Prostate gland (tissue), 2 donors: Measurements from ENCODE around the gene MYOCD. TPM values are rescaled to one million over a fixed set of nuclear protein-coding genes. Genes with fewer than 3 reads are reported as not detected.

ENCODE experiments used
- DNase-seq: peaks from one replicate; pipeline ENCODE4 v3.0.0-alpha.2; 2019; ENCODE audit warnings: low spot score
- H3K27ac ChIP-seq, 2 donors: fragments of 200-600 bp; sonication (generic); 2 replicates each; pipeline ENCODE4 v1.5.1; 2017 to 2019
- H3K27me3 ChIP-seq: fragments of 200-600 bp; sonication (generic); replicated peaks from 2 replicates; pipeline ENCODE4 v1.5.1; 2019; ENCODE audit not compliant: insufficient read depth
- H3K36me3 ChIP-seq, 2 donors: fragments of 200-600 bp; sonication (generic); 1 replicate in 1 of 2; 2 replicates in 1 of 2; pipeline versions ENCODE4 v1.5.1 to v1.8.1; 2017 to 2019
- H3K4me1 ChIP-seq: fragments of 200-600 bp; sonication (generic); replicated peaks from 2 replicates; pipeline ENCODE4 v1.5.1; 2019
- H3K4me3 ChIP-seq, 2 donors: fragments of 200-600 bp; sonication (generic); 2 replicates each; pipeline ENCODE4 v1.5.1; 2017 to 2019
- H3K9me3 ChIP-seq: fragments of 200-600 bp; sonication (generic); 2 replicates; pipeline ENCODE4 v1.5.1; 2017
- CTCF ChIP-seq, 4 experiments: fragments of 200-600 bp in 2 of 4; fragments of 450-650 bp in 2 of 4; sonication (generic) in 2 of 4; IDR thresholded peaks; 1 replicate in 3 of 4; 2 replicates in 1 of 4; pipeline ENCODE4 v1.5.1; 2016 to 2019; ENCODE audit warnings: antibody characterized with exemption in 4 of 4, mild to moderate bottlenecking in 2 of 4, moderate library complexity in 2 of 4
- POLR2A ChIP-seq: fragments of 450-650 bp; IDR thresholded peaks from one replicate; pipeline ENCODE4 v1.6.1; 2016; ENCODE audit warnings: antibody characterized with exemption, mild to moderate bottlenecking
- POLR2AphosphoS5 ChIP-seq: sonication (generic); formaldehyde crosslinking; IDR thresholded peaks from one replicate; pipeline ENCODE4 v1.6.1; 2017; ENCODE audit warnings: antibody characterized with exemption
- WGBS: methylation state at CpG from one replicate; pipeline ENCODE4 v1.1.5; 2018; 5-methylcytosine and 5-hydroxymethylcytosine counted together
- intact Hi-C: fragments of 100-400 bp; cut with DNase I; formaldehyde crosslinking; loops from one replicate; pipeline ENCODE4 v1.14.2; 2022
- total RNA-seq, 2 donors: library from RNA; depleted of rRNA; stranded (reverse); fragments of >200 nt; gene quantifications; one replicate each; pipeline ENCODE4 v1.1.0, GENCODE V29; 2016

The MYOCD gene
- total RNA-seq, 2 donors from 2014 or later = 8.5 to 43.8 TPM

- Histone ChIP-seq H3K36me3 (no peaks in the 10 kb centered on the region), H3K27ac (no peak overlapping the region), H3K4me1 (no peaks in the 10 kb centered on the region), H3K4me3 (no peak overlapping the region), H3K27me3 (no peaks in the 10 kb centered on the region), H3K9me3 (no peaks in the 10 kb centered on the region)
- intact Hi-C loops = no loop called here
- no peak for TF ChIP-seq POLR2A
- no peak for TF ChIP-seq CTCF (IDR thresholded peaks at IDR 0.05)
- TF ChIP-seq POLR2AphosphoS5 = no peak
- no peak for DNase-seq
- 6% methylated on average over 2 of the region's 2 CpGs for WGBS
Measured at GRCh38 chr17:12637015-12637414, 28.7 kb upstream of the MYOCD start.

DNA sequence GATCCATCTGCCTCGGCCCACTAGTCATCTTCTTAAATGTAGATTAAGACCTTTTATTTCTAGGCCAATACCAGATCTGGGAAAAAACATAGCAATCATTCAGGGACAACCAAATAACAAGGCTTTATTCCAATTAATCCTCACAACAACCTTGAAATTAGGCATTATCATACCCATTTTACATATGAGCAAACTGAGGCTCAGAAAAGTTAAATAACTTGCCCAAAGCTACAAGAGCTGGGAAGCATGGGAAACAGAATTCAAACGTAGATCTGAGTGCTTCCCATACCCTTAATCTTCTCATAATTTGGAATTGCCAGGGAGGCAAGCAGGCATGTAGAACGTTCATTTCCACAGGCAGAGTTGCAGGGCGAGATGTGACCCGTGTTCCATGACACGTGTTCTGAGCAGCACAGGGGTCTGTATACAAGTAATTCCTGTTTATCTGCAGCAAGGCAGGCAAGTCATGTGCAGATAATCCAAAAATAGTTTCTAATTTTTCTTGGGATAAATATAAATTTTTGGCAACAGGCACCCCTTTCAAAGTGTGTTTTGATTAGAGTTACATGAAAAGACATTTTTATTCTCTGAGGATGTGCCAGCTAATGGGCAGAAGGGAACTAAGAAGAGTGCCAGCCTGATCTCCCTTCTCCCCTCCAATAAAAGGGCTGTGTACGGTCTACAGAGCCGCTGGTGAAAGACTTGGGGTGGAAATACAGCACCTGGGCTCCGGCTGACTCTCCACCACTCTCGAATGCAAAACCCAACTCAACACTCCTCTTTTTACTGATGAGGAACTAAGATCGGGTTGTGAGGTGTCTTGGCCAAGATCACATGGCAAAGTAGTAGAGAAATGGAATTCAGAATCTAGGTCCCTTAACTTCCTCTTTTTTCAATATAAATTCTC lies 27.7 kb upstream of the MYOCD start:
- no peak for TF ChIP-seq POLR2AphosphoS5
- TF ChIP-seq POLR2A = no peak
- no peak for TF ChIP-seq CTCF (IDR thresholded peaks at IDR 0.05)
- H3K27me3 ChIP-seq = no peaks in the 10 kb centered on the region
- DNase-seq = no peak
- intact Hi-C loops = no loop called here
- WGBS = 78% methylated on average over 11 of the region's 11 CpGs
- H3K36me3 ChIP-seq = no peaks in the 10 kb centered on the region
- no peaks in the 10 kb centered on the region for H3K9me3 ChIP-seq
- no peak overlapping the region for H3K4me3 ChIP-seq
- no peak overlapping the region for H3K27ac ChIP-seq
- H3K4me1 ChIP-seq = no peaks in the 10 kb centered on the region

DNA sequence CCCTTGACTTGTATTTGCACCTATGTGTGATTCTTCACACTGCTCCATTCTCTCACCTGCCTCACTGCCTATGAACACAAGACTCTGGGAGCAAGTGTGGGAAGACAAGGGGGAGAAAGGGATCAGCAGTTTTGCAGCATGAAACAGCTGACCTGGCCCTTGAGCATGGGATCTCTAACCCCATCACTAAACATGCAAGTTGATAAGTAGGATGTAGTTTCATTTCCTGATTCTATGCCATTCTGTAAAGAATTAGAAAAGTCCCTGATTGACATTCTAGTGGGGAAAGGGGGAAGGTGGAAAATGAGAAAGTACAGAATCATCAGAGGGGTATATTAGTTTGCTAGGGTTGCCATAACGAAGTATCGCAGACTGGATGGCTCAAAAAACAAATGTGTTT lies 25.3 kb upstream of the MYOCD start:
- TF ChIP-seq POLR2A = no peak
- no peak for TF ChIP-seq CTCF (IDR thresholded peaks at IDR 0.05)
- TF ChIP-seq POLR2AphosphoS5 = no peak
- Histone ChIP-seq H3K36me3 (no peaks in the 10 kb centered on the region), H3K4me1 (no peaks in the 10 kb centered on the region), H3K4me3 (no peak overlapping the region), H3K27me3 (no peaks in the 10 kb centered on the region), H3K27ac (no peak overlapping the region), H3K9me3 (no peaks in the 10 kb centered on the region)
- DNase-seq = no peak
- WGBS = 93% methylated on average over 2 of the region's 2 CpGs
- intact Hi-C loops = no loop called here

- no peak for DNase-seq
- no peaks in the 10 kb centered on the region for H3K4me1 ChIP-seq
- no peak overlapping the region for H3K4me3 ChIP-seq
- no peaks in the 10 kb centered on the region for H3K27me3 ChIP-seq
- no peaks in the 10 kb centered on the region for H3K9me3 ChIP-seq
- no peak overlapping the region for H3K27ac ChIP-seq
- WGBS = 79% methylated on average over 2 of the region's 2 CpGs
- intact Hi-C loops = no loop called here
- H3K36me3 ChIP-seq = no peaks in the 10 kb centered on the region
- TF ChIP-seq POLR2AphosphoS5 (no peak), POLR2A (no peak), CTCF (IDR thresholded peaks at IDR 0.05) (no peak)
Measured at GRCh38 chr17:12641084-12641483, 24.6 kb upstream of the MYOCD start.

DNA sequence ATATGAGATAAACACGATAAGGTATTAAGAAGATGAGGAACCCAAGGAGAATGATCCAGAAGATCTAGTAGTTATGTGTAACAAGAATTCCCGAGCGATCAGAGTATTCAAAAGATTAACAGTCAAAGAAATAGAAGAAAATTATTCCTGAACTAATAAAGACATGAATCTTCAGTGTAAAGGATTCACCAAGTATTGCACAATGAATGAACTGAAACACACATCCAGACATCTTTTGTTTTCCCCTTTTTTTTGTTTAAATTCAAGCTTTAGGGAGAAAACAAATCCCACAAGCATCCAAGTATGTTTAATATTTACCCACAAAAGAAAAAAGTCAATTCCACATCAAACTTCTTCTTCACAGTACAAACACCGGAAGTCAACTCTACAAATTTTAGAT lies 23.7 kb upstream of the MYOCD start:
- Histone ChIP-seq H3K36me3 (no peaks in the 10 kb centered on the region), H3K4me3 (no peak overlapping the region), H3K4me1 (no peaks in the 10 kb centered on the region), H3K27me3 (no peaks in the 10 kb centered on the region), H3K9me3 (no peaks in the 10 kb centered on the region), H3K27ac (no peak overlapping the region)
- intact Hi-C loops = no loop called here
- WGBS = 73% methylated on average over 4 of the region's 4 CpGs
- no peak for DNase-seq
- TF ChIP-seq POLR2A (no peak), POLR2AphosphoS5 (no peak), CTCF (IDR thresholded peaks at IDR 0.05) (no peak)
